OCI-LY7 (cell line): Measurements from ENCODE around the gene SH3RF3.

Experiments used
- EZH2phosphoT487 ChIP-seq: fragments of 200-600 bp; sonication (generic); IDR thresholded peaks from 2 replicates; pipeline ENCODE4 v1.6.1; 2018; ENCODE audit warnings: low read depth, borderline replicate concordance, mild to moderate bottlenecking, mixed run types, antibody characterized with exemption, low read length, moderate library complexity, mixed read lengths
- TF ChIP-seq, protein P1 (sequence below): fragments of 200-600 bp; sonication (generic); conservative IDR thresholded peaks from 2 replicates; pipeline ENCODE4 v1.5.1; 2014; ENCODE audit warnings: mild to moderate bottlenecking, antibody characterized with exemption, low read length, moderate library complexity, mixed read lengths

DNA sequence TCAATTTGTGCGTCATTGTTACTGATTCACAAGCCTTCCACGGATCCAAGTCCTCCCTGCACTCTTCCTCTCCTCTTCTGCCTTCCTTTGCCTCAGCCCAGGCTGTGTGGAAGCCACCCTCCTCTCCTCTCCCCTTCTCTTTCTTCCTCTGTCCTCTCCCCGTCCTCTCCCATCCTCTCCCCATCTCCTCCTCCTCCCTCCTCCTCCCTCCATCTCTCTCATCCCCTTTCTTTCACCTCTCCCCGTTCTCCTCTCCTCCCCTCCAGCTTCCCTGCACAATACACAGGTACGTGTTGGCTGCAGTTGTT, 301.3 kb downstream of the SH3RF3 start:
- TF ChIP-seq, protein P1, sequence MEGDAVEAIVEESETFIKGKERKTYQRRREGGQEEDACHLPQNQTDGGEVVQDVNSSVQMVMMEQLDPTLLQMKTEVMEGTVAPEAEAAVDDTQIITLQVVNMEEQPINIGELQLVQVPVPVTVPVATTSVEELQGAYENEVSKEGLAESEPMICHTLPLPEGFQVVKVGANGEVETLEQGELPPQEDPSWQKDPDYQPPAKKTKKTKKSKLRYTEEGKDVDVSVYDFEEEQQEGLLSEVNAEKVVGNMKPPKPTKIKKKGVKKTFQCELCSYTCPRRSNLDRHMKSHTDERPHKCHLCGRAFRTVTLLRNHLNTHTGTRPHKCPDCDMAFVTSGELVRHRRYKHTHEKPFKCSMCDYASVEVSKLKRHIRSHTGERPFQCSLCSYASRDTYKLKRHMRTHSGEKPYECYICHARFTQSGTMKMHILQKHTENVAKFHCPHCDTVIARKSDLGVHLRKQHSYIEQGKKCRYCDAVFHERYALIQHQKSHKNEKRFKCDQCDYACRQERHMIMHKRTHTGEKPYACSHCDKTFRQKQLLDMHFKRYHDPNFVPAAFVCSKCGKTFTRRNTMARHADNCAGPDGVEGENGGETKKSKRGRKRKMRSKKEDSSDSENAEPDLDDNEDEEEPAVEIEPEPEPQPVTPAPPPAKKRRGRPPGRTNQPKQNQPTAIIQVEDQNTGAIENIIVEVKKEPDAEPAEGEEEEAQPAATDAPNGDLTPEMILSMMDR = no peak
- TF ChIP-seq EZH2phosphoT487 = no peak
